Lower leg skin (tissue), 4 donors: ENCODE measurements around the gene CCDC39. TPM values are rescaled to one million over a fixed set of nuclear protein-coding genes. Genes with fewer than 3 reads are reported as not detected.

Experiments
- DNase-seq, 2 donors: peaks; one replicate each; pipeline ENCODE4 v3.0.0-alpha.2; 2019; ENCODE audit warnings: low spot score in 2 of 2
- H3K4me3 ChIP-seq: fragments of 200-600 bp; sonication (generic); 2 replicates; pipeline ENCODE4 v1.5.1; 2017; ENCODE audit warnings: mild to moderate bottlenecking, low read depth; ENCODE audit not compliant: poor library complexity, severe bottlenecking
- CTCF ChIP-seq, 3 donors: fragments of 450-650 bp; IDR thresholded peaks; one replicate each; pipeline ENCODE4 v1.5.1; 2016; ENCODE audit warnings: antibody characterized with exemption in 3 of 3, mild to moderate bottlenecking in 3 of 3, moderate library complexity in 2 of 3
- POLR2A ChIP-seq, 2 donors: fragments of 450-650 bp; IDR thresholded peaks; one replicate each; pipeline ENCODE4 v1.6.1; 2016 to 2017; ENCODE audit warnings: antibody characterized with exemption in 2 of 2, mild to moderate bottlenecking in 1 of 2, moderate library complexity in 1 of 2
- WGBS, 2 donors: methylation state at CpG; one replicate each; pipeline ENCODE4 v1.1.5; 2018; 5-methylcytosine and 5-hydroxymethylcytosine counted together
- intact Hi-C: fragments of 100-400 bp; cut with DNase I; formaldehyde crosslinking; loops from one replicate; pipeline ENCODE4 v1.15.0; 2023; ENCODE audit warnings: low total_unique reads
- total RNA-seq, 4 donors: library from RNA; depleted of rRNA; stranded (reverse); fragments of >200 nt; gene quantifications; one replicate each; pipeline ENCODE4 v1.1.0, GENCODE V29; 2016

Gene CCDC39
- total RNA-seq = under 1 TPM in 1 of 4 donors, not detected in 3; 0.13 TPM

- peak in 1 of 2 donors; percentile 15 for DNase-seq
- 0 to 2% methylated on average over 56 of the region's 56 CpGs for WGBS, 2 donors
- TF ChIP-seq CTCF (IDR thresholded peaks at IDR 0.05) (no peak), POLR2A (IDR thresholded peaks at IDR 0.05) (no peak)
- intact Hi-C loops = no loop called here
- peak within 1 kb of the TSS; percentile 28 for H3K4me3 ChIP-seq
These were observed at the start of gene CCDC39 for GRCh38 chr3:180679178-180680096. Gene CCDC39, minus strand, starts transcription at chr3:180679489. Its CDS starts 109 bp downstream, at chr3:180679380.

- WGBS, 2 donors = 35 to 53% methylated on average over 1 of the region's 1 CpG
- TF ChIP-seq CTCF (IDR thresholded peaks at IDR 0.05) = no peak
- DNase-seq = no peak
- intact Hi-C loops = no loop called here
- H3K4me3 ChIP-seq = no peak overlapping the region
These were observed 40.7 kb upstream of the CCDC39 start for GRCh38 chr3:180720012-180720411.

GRCh38 chr3:180707896-180708295 is 28.6 kb upstream of the CCDC39 start:
- no peak overlapping the region for H3K4me3 ChIP-seq
- no peak for DNase-seq
- TF ChIP-seq CTCF (IDR thresholded peaks at IDR 0.05) = no peak
- intact Hi-C loops = no loop called here
- WGBS, 2 donors = 31 to 40% methylated on average over 2 of the region's 2 CpGs

GRCh38 chr3:180705619-180706018 is 26.3 kb upstream of the CCDC39 start:
- no peak for TF ChIP-seq POLR2A (IDR thresholded peaks at IDR 0.05)
- no peak for TF ChIP-seq CTCF (IDR thresholded peaks at IDR 0.05)
- intact Hi-C loops = no loop called here
- DNase-seq = no peak
- no peak overlapping the region for H3K4me3 ChIP-seq
- 57 to 70% methylated on average over 4 of the region's 4 CpGs for WGBS, 2 donors

- no peak overlapping the region for H3K4me3 ChIP-seq
- intact Hi-C loops = no loop called here
- DNase-seq = no peak
- TF ChIP-seq CTCF (IDR thresholded peaks at IDR 0.05) (no peak), POLR2A (IDR thresholded peaks at IDR 0.05) (no peak)
These were observed 25.2 kb upstream of the CCDC39 start for GRCh38 chr3:180704532-180704931.
